Lung (tissue), 12 donors: Measurements from ENCODE around the gene CDC5L. TPM values are rescaled to one million over a fixed set of nuclear protein-coding genes. Genes with fewer than 3 reads are reported as not detected.
A peak's percentile ranks its signal among the peaks of the same experiment; 100 is the strongest.

ENCODE experiments used
- ATAC-seq: fragments of 200-7000 bp; cut with Tn5 transposase; one replicate; pipeline ENCODE4 v1.9.1; 2020; ENCODE audit warnings: moderate number of reproducible peaks; ENCODE audit not compliant: insufficient read depth, low FRiP score
- DNase-seq, 3 donors: peaks; one replicate each; pipeline ENCODE4 v3.0.0-alpha.2; 2013 to 2017
- H3K27ac ChIP-seq, 2 donors: one replicate each; pipeline ENCODE4 v1.5.1; 2013; ENCODE audit warnings: mild to moderate bottlenecking in 2 of 2, moderate library complexity in 2 of 2, control low read depth in 1 of 2, inconsistent platforms in 1 of 2, low read depth in 1 of 2, low read length in 1 of 2
- H3K27me3 ChIP-seq, 3 donors: one replicate each; pipeline ENCODE4 v1.5.1; 2013; ENCODE audit warnings: low read length in 2 of 3; ENCODE audit not compliant: control insufficient read depth in 3 of 3, insufficient read depth in 3 of 3
- H3K36me3 ChIP-seq, 4 donors: one replicate each; pipeline ENCODE4 v1.5.1; 2013; ENCODE audit warnings: low read length in 4 of 4, mild to moderate bottlenecking in 1 of 4, moderate library complexity in 1 of 4; ENCODE audit not compliant: control insufficient read depth in 4 of 4, insufficient read depth in 4 of 4
- H3K4me1 ChIP-seq, 5 donors: one replicate each; pipeline ENCODE4 v1.5.1; 2013; ENCODE audit warnings: low read length in 5 of 5, mild to moderate bottlenecking in 2 of 5, moderate library complexity in 1 of 5; ENCODE audit not compliant: control insufficient read depth in 5 of 5, insufficient read depth in 5 of 5
- H3K4me3 ChIP-seq: one replicate; pipeline ENCODE4 v1.5.1; 2013; ENCODE audit warnings: mild to moderate bottlenecking, control low read depth, moderate library complexity
- H3K9ac ChIP-seq, 2 donors: one replicate each; pipeline ENCODE4 v1.5.1; 2013; ENCODE audit warnings: low read length in 2 of 2, control low read depth in 1 of 2; ENCODE audit not compliant: insufficient read depth in 1 of 2
- H3K9me3 ChIP-seq, 4 donors: one replicate each; pipeline ENCODE4 v1.5.1; 2013; ENCODE audit warnings: low read length in 3 of 4, mild to moderate bottlenecking in 1 of 4, moderate library complexity in 1 of 4; ENCODE audit not compliant: control insufficient read depth in 4 of 4, insufficient read depth in 3 of 4
- CTCF ChIP-seq: IDR thresholded peaks from 2 replicates; pipeline ENCODE4 v1.5.1; 2012; ENCODE audit warnings: mild to moderate bottlenecking; ENCODE audit errors: control extremely low read depth, extremely low read depth
- WGBS, 2 donors: extraction: QIAGEN DNeasy Blood & Tissue Kit; methylation state at CpG; one replicate each; pipeline ENCODE4 v1.1.7; 2013; 5-methylcytosine and 5-hydroxymethylcytosine counted together
- polyA plus RNA-seq, 2 donors: library from polyadenylated mRNA; stranded (reverse); fragments of 200-250 nt; gene quantifications; one replicate each; pipeline ENCODE4 v1.2.1, GENCODE V29; 2013
- total RNA-seq, 2 donors: library from RNA; depleted of rRNA in 1 of 2; stranded (reverse); fragments of >200 nt in 1 of 2; gene quantifications; one replicate each; pipeline ENCODE4 v1.2.1, GENCODE V29; 2014 to 2021
- donor health status: control.
- donor health status: control.
- donor health status: Bipolar disorder and iron deficiency.
- donor health status: healthy.
- donor health status: DM: yes; HTN: yes; CAD: no.

CDC5L gene
- total and polyA plus RNA-seq, 4 donors: 5.1 to 26.8 (median 11.3) TPM

GRCh38 chr6:44478591-44479254 lies 91.2 kb downstream of the CDC5L start:
- 74 to 77% methylated on average over 11 of the region's 11 CpGs for WGBS, 2 donors
- Histone ChIP-seq H3K27me3 (no peaks in the 10 kb centered on the region), H3K36me3 (no peaks in the 10 kb centered on the region), H3K4me1 (peaks cover 0 to 8% (median 0%) of the 10 kb centered on the region in 5 donors), H3K4me3 (no peak overlapping the region), H3K27ac (no peak overlapping the region), H3K9me3 (no peaks in the 10 kb centered on the region), H3K9ac (no peak overlapping the region)
- no peak for TF ChIP-seq CTCF
- DNase-seq (no peak), ATAC-seq (no peak)

GRCh38 chr6:44480097-44480541 lies 92.6 kb downstream of the CDC5L start:
- H3K36me3 ChIP-seq: no peaks in the 10 kb centered on the region
- H3K4me3 ChIP-seq: no peak overlapping the region
- H3K27ac ChIP-seq: no peak overlapping the region
- 87 to 91% methylated on average over 13 of the region's 13 CpGs for WGBS, 2 donors
- TF ChIP-seq CTCF: no peak
- no peaks in the 10 kb centered on the region for H3K9me3 ChIP-seq
- DNase-seq: peak in 1 of 3 donors; percentile 20
- H3K9ac ChIP-seq: no peak overlapping the region
- peaks cover 0 to 8% (median 0%) of the 10 kb centered on the region in 5 donors for H3K4me1 ChIP-seq
- no peak for ATAC-seq
- no peaks in the 10 kb centered on the region for H3K27me3 ChIP-seq

GRCh38 chr6:44481056-44481455 lies 93.5 kb downstream of the CDC5L start:
- Histone ChIP-seq H3K9me3 (no peaks in the 10 kb centered on the region), H3K4me1 (peaks cover 0 to 2% (median 0%) of the 10 kb centered on the region in 5 donors), H3K4me3 (no peak overlapping the region), H3K27me3 (no peaks in the 10 kb centered on the region), H3K36me3 (no peaks in the 10 kb centered on the region), H3K9ac (no peak overlapping the region), H3K27ac (no peak overlapping the region)
- 90 to 96% methylated on average over 6 of the region's 6 CpGs for WGBS, 2 donors
- DNase-seq: no peak
- ATAC-seq: no peak
- no peak for TF ChIP-seq CTCF

- TF ChIP-seq CTCF: no peak
- Histone ChIP-seq H3K27me3 (no peaks in the 10 kb centered on the region), H3K9me3 (no peaks in the 10 kb centered on the region), H3K36me3 (no peaks in the 10 kb centered on the region), H3K4me1 (no peaks in the 10 kb centered on the region), H3K27ac (no peak overlapping the region), H3K4me3 (no peak overlapping the region), H3K9ac (no peak overlapping the region)
- ATAC-seq (no peak), DNase-seq (no peak)
- WGBS, 2 donors: 92 to 94% methylated on average over 9 of the region's 9 CpGs
These were observed 94.3 kb downstream of the CDC5L start for GRCh38 chr6:44481760-44482159.
